Measurements from ENCODE around the gene FAIM.

- TF ChIP-seq CTCF (conservative IDR thresholded peaks at IDR 0.05 in 1 of 2, IDR thresholded peaks at IDR 0.05 in 1 of 2; ENCODE audit: low read depth in 1 of 2, low read length in 2 of 2) (no peak), EZH2 (IDR thresholded peaks at IDR 0.05; ENCODE audit: low read length, missing control alignments) (no peak)
Measured at GRCh38 chr3:138675393-138675792, 66.8 kb downstream of the FAIM start.
